Mononuclear cell (primary cell): ENCODE data around the gene CCL2. TPM values are rescaled to one million over a fixed set of nuclear protein-coding genes. Genes with fewer than 3 reads are reported as not detected.

Experiments
- H3K27me3 ChIP-seq: 2 replicates; pipeline ENCODE4 v1.6.0; 2011; ENCODE audit warnings: low read length, control low read depth; ENCODE audit not compliant: insufficient read depth
- H3K4me1 ChIP-seq: 2 replicates; pipeline ENCODE4 v1.5.1; 2011; ENCODE audit warnings: mild to moderate bottlenecking, low read length, control low read depth; ENCODE audit not compliant: insufficient read depth
- H3K4me3 ChIP-seq: 2 replicates; pipeline ENCODE4 v1.5.1; 2011; ENCODE audit warnings: mild to moderate bottlenecking, low read length, moderate library complexity
- H3K9me3 ChIP-seq: 2 replicates; pipeline ENCODE4 v1.5.1; 2011; ENCODE audit warnings: low read depth, mild to moderate bottlenecking, control low read depth, low read length
- total RNA-seq: library from RNA; depleted of rRNA; stranded (reverse); fragments of >200 nt; gene quantifications from one replicate; pipeline ENCODE4 v1.2.3, GENCODE V29; 2012

CCL2 gene
- total RNA-seq, 1 donor, result 2.2 TPM

- Histone ChIP-seq H3K27me3 (peaks cover 4% of the 10 kb centered on the region), H3K4me3 (no peak overlapping the region), H3K4me1 (peaks cover 43% of the 10 kb centered on the region), H3K9me3 (no peaks in the 10 kb centered on the region)
Measured at GRCh38 chr17:34306466-34306865, 51.4 kb downstream of the CCL2 start.

Other genes starting within 250 kb of the CCL2 start
- 3.1 TPM for gene CCL7, start 14.9 kb downstream of the CCL2 start, total RNA-seq
- not detected for gene CCL11, start 30.5 kb downstream of the CCL2 start, total RNA-seq
- not detected for gene CCL8, start 64.2 kb downstream of the CCL2 start, total RNA-seq
- not detected for gene CCL13, start 101.2 kb downstream of the CCL2 start, total RNA-seq
- gene CCL1, start 107.9 kb downstream of the CCL2 start, total RNA-seq, result not detected